Measurements from ENCODE around the gene SLC6A2.

SLC6A2 gene

GRCh38 chr16:55665511-55665910, 9.7 kb downstream of the SLC6A2 start:
- Histone ChIP-seq H3K4me2 (ENCODE audit: insufficient read depth, low read length) (no peak overlapping the region), H4K20me1 (ENCODE audit: insufficient read depth, low read length) (no peaks in the 10 kb centered on the region), H2AFZ (ENCODE audit: low read depth, low read length) (no peak overlapping the region), H3K27ac (ENCODE audit: low read length) (no peak overlapping the region), H3K9ac (ENCODE audit: low read depth, low read length) (no peak overlapping the region), H3K4me1 (ENCODE audit: insufficient read depth, low read length) (no peaks in the 10 kb centered on the region), H3K36me3 (ENCODE audit: insufficient read depth, low read length) (no peaks in the 10 kb centered on the region), H3K79me2 (ENCODE audit: insufficient read depth, low read length) (no peaks in the 10 kb centered on the region), H3K9me3 (ENCODE audit: insufficient read depth, low read length, severe bottlenecking) (no peaks in the 10 kb centered on the region), H3K4me3 (ENCODE audit: low read depth in 1 of 2, low read length in 2 of 2) (no peak overlapping the region), H3K27me3 (ENCODE audit: insufficient read depth, low read length, poor library complexity) (no peaks in the 10 kb centered on the region)
- DNase-seq (no peak), ATAC-seq (ENCODE audit: insufficient read depth, low read depth) (no peak)
- TF ChIP-seq CTCF (IDR thresholded peaks at IDR 0.05; ENCODE audit: borderline replicate concordance, extremely low read depth, low read length, poor library complexity, severe bottlenecking) (no peak), EZH2 (IDR thresholded peaks at IDR 0.05; ENCODE audit: borderline replicate concordance, low read depth, low read length, severe bottlenecking) (no peak)

DNA sequence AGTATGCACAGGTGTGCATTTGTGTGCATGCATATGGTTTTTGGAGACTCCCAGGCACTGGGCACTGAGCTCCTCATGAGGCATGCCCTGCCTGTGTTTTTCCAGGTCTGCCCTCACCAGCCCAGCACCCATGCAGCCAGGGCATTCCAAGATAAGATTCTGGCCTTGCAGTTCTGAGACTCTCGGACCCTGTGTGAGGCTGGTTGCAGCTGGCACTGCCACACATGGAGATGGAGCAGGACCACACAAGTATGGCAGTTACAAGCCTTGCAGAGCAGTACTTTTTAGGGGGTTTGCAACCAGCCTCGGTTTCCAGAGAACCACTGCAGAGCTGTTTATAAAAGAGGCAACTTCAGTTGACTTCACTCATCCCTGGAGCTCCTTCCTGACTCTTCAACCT, 10.2 kb downstream of the SLC6A2 start:
- no peak for DNase-seq
- Histone ChIP-seq H3K79me2 (ENCODE audit: insufficient read depth, low read length) (no peaks in the 10 kb centered on the region), H3K27me3 (ENCODE audit: insufficient read depth, low read length, poor library complexity) (no peaks in the 10 kb centered on the region), H3K27ac (ENCODE audit: low read length) (no peak overlapping the region), H3K4me2 (ENCODE audit: insufficient read depth, low read length) (no peak overlapping the region), H3K9ac (ENCODE audit: low read depth, low read length) (no peak overlapping the region), H3K9me3 (ENCODE audit: insufficient read depth, low read length, severe bottlenecking) (no peaks in the 10 kb centered on the region), H3K4me3 (ENCODE audit: low read depth in 1 of 2, low read length in 2 of 2) (no peak overlapping the region), H3K36me3 (ENCODE audit: insufficient read depth, low read length) (no peaks in the 10 kb centered on the region), H4K20me1 (ENCODE audit: insufficient read depth, low read length) (no peaks in the 10 kb centered on the region), H2AFZ (ENCODE audit: low read depth, low read length) (no peak overlapping the region), H3K4me1 (ENCODE audit: insufficient read depth, low read length) (no peaks in the 10 kb centered on the region)
- no peak for TF ChIP-seq EZH2 (IDR thresholded peaks at IDR 0.05; ENCODE audit: borderline replicate concordance, low read depth, low read length, severe bottlenecking)
- no peak for TF ChIP-seq CTCF (IDR thresholded peaks at IDR 0.05; ENCODE audit: borderline replicate concordance, extremely low read depth, low read length, poor library complexity, severe bottlenecking)
- no peak for ATAC-seq (ENCODE audit: insufficient read depth, low read depth)

DNA sequence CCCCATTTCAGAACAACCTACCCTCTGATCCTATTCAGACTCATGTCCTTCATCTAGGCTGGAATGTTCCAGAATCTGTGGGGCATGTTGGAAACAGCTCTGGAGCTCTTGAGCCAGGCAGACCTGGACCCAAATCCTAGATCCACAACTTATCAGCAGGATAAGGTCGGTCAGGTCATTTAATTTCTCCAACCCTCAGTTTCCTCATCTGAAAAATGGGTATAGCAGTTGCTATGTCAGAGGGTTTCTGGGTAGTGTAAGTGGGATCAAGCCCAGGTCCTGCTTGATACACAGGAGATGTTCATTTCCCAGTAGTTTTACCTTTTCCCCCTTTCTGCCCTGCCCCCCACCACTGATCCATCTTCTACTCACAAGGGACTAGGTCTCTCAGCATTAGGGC, 12.0 kb downstream of the SLC6A2 start:
- Histone ChIP-seq H3K27ac (ENCODE audit: low read length) (no peak overlapping the region), H3K4me3 (ENCODE audit: low read depth in 1 of 2, low read length in 2 of 2) (no peak overlapping the region), H3K9me3 (ENCODE audit: insufficient read depth, low read length, severe bottlenecking) (no peaks in the 10 kb centered on the region), H3K36me3 (ENCODE audit: insufficient read depth, low read length) (no peaks in the 10 kb centered on the region), H3K4me1 (ENCODE audit: insufficient read depth, low read length) (no peaks in the 10 kb centered on the region), H4K20me1 (ENCODE audit: insufficient read depth, low read length) (no peaks in the 10 kb centered on the region), H2AFZ (ENCODE audit: low read depth, low read length) (no peak overlapping the region), H3K4me2 (ENCODE audit: insufficient read depth, low read length) (no peak overlapping the region), H3K9ac (ENCODE audit: low read depth, low read length) (no peak overlapping the region), H3K79me2 (ENCODE audit: insufficient read depth, low read length) (no peaks in the 10 kb centered on the region), H3K27me3 (ENCODE audit: insufficient read depth, low read length, poor library complexity) (no peaks in the 10 kb centered on the region)
- DNase-seq: no peak
- TF ChIP-seq CTCF (IDR thresholded peaks at IDR 0.05; ENCODE audit: borderline replicate concordance, extremely low read depth, low read length, poor library complexity, severe bottlenecking) (no peak), EZH2 (IDR thresholded peaks at IDR 0.05; ENCODE audit: borderline replicate concordance, low read depth, low read length, severe bottlenecking) (no peak)
- no peak for ATAC-seq (ENCODE audit: insufficient read depth, low read depth)

Data from DND-41 (cell line).